HEK293 (cell line): ENCODE data around the gene EVC2.

Experiments
- CTCF ChIP-seq: fragments of 450-650 bp; formaldehyde crosslinking; IDR thresholded peaks from 2 replicates; pipeline ENCODE4 v1.5.1; 2016; ENCODE audit warnings: missing biosample characterization, missing genetic modification characterization
- KLF8 ChIP-seq: fragments of 450-650 bp; formaldehyde crosslinking; IDR thresholded peaks from 2 replicates; pipeline ENCODE4 v1.5.1; 2016; ENCODE audit warnings: missing biosample characterization, missing genetic modification characterization
- MYNN ChIP-seq: fragments of 450-650 bp; formaldehyde crosslinking; IDR thresholded peaks from 2 replicates; pipeline ENCODE4 v1.5.1; 2016; ENCODE audit warnings: missing biosample characterization, missing genetic modification characterization, borderline replicate concordance
- ZBTB21 ChIP-seq: fragments of 450-650 bp; formaldehyde crosslinking; IDR thresholded peaks from 2 replicates; pipeline ENCODE4 v1.5.1; 2017; ENCODE audit warnings: missing biosample characterization, missing genetic modification characterization
- ZNF184 ChIP-seq: fragments of 450-650 bp; IDR thresholded peaks from 2 replicates; pipeline ENCODE4 v1.5.1; 2018; ENCODE audit warnings: missing biosample characterization, mild to moderate bottlenecking, missing genetic modification characterization
- ZNF274 ChIP-seq, 2 experiments: fragments of 200-500 bp in 1 of 2; fragments of 450-650 bp in 1 of 2; sonication (Bioruptor generic) in 1 of 2; formaldehyde crosslinking in 1 of 2; IDR thresholded peaks; 2 replicates each; pipeline versions ENCODE4 v1.5.1 to v1.6.1; 2014 to 2016; ENCODE audit warnings: borderline replicate concordance in 1 of 2, inconsistent platforms in 1 of 2, low read length in 1 of 2, missing biosample characterization in 1 of 2, missing genetic modification characterization in 1 of 2
- ZNF560 ChIP-seq: fragments of 450-650 bp; formaldehyde crosslinking; IDR thresholded peaks from 2 replicates; pipeline ENCODE4 v1.5.1; 2017; ENCODE audit warnings: missing biosample characterization, missing genetic modification characterization, borderline replicate concordance
- ZNF621 ChIP-seq: fragments of 450-650 bp; formaldehyde crosslinking; IDR thresholded peaks from 2 replicates; pipeline ENCODE4 v1.5.1; 2017; ENCODE audit warnings: missing biosample characterization, missing genetic modification characterization
- TF ChIP-seq, protein P1 (sequence below): fragments of 450-650 bp; formaldehyde crosslinking; IDR thresholded peaks from 2 replicates; pipeline ENCODE4 v1.5.1; 2016; ENCODE audit warnings: missing biosample characterization, missing genetic modification characterization

- TF ChIP-seq ZNF560 (tag by site-specific recombination) (no peak), CTCF (tag by site-specific recombination) (no peak), MYNN (tag by site-specific recombination) (no peak), ZNF621 (tag by site-specific recombination) (no peak), ZNF184 (tag by site-specific recombination) (no peak), ZNF274 (IDR thresholded peaks at IDR 0.05; ENCODE audit: low read length) (no peak), ZNF274 (tag by site-specific recombination; IDR thresholded peaks at IDR 0.05; ENCODE audit: borderline replicate concordance) (no peak), KLF8 (tag by site-specific recombination) (no peak), ZBTB21 (no peak)
- TF ChIP-seq, protein P1, sequence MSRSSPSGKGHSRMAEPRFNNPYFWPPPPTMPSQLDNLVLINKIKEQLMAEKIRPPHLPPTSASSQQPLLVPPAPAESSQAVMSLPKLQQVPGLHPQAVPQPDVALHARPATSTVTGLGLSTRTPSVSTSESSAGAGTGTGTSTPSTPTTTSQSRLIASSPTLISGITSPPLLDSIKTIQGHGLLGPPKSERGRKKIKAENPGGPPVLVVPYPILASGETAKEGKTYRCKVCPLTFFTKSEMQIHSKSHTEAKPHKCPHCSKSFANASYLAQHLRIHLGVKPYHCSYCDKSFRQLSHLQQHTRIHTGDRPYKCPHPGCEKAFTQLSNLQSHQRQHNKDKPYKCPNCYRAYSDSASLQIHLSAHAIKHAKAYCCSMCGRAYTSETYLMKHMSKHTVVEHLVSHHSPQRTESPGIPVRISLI (tag by site-specific recombination), result no peak
These were observed 120.3 kb downstream of the EVC2 start for GRCh38 chr4:5588046-5588445.
